Endometrium (tissue), 2 donors: ENCODE results near the gene GRIK5.
"Not testable (repeated sequence)": the region's sequence is repeated elsewhere in the genome, so short reads cannot be mapped to it uniquely, and the experiment has no call there.

ENCODE experiments used
- FAIRE-seq: peaks from 2 replicates; lab custom pipeline; 2012; peaks lifted over from hg19 to GRCh38; lab: Jason Lieb, UNC
- donor health status: control.
- donor health status: control.

GRIK5 gene

GRCh38 chr19:42069619-42070351, at the start of gene GRIK5:
GRIK5 (minus strand) TSS chr19:42070206; CDS start chr19:42065770, 4,436 bp downstream.
- FAIRE-seq: no peak

GRCh38 chr19:42117076-42117475, 47.1 kb upstream of the GRIK5 start:
- no peak for FAIRE-seq

GRCh38 chr19:42116308-42117075, 46.5 kb upstream of the GRIK5 start:
- FAIRE-seq: no peak

DNA sequence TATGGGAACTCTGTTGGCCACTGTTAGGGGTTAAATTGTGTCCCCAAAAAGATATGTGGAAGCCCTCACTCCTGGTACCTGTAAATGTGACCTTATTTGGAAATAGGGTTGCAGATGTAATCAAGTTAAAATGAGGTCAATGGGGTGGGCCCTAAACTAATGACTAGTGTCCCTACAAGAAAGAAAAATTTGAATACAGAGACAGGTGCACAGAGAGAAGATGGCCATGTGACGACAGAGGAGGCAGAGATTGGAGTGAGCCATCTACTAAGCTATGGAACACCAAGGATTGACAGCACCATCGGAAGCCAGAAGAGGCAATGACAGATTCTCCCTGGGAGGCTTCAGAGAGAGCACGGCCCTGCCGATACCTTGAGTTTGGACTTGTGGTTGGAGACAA, 45.7 kb upstream of the GRIK5 start:
- FAIRE-seq: no peak

DNA sequence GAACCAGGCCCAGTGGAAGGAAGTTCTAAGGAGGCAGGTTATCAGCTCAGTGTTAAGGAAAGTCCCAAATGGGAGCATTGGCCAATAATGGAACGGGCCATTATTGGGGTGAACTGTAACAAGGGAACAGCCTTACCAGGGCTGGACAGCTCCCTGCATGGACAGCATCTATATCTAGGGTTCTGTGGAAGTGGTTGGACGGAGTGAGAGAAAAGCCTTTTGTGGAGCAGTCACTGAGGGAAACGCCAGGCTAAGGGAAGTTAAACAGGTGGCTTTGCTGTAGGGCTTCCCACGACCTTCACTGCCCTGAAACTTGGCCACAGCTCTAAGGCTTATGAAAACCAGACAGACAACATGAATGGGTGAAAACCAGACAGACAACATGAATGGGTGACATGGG, 45.2 kb upstream of the GRIK5 start:
- FAIRE-seq: no peak

- no peak for FAIRE-seq
Measured at GRCh38 chr19:42114412-42114811, 44.4 kb upstream of the GRIK5 start.

DNA sequence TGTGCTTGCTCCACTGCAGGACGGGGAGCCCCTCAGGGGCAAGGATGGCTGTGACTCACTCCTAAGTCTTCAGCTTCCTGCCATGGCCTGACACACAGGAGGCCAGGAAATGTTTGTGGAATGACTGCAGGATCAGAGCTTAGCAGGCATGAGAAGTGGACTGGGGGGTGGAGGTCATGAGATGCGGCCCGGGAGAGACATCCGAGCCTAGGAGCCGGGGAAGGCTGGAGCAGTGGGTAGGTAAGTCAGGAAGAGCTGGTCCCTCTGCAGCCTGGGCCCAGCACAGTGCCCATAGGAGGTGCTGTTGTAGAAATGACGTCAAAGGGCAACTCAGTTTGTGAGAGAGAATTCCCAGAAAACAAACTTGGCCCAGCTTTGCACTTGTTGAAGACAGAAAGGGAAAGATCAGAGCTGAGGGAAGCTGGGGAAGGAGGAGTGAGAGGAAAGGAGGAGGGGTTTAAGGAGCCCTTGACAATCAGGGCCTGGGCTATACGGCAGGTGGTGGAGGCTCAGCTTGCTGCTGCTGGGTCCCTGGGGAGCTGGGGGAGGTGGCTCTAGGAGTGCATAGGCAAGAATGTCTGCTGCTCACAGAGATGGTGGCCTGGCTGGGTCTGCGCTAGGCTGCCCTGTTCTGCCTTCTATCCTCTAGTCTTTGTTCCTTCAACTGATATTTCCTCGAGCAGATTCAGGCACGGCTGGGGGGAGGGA, 43.8 kb upstream of the GRIK5 start:
- no peak for FAIRE-seq

- no peak for FAIRE-seq
Measured at GRCh38 chr19:42111811-42112210, 41.8 kb upstream of the GRIK5 start.

DNA sequence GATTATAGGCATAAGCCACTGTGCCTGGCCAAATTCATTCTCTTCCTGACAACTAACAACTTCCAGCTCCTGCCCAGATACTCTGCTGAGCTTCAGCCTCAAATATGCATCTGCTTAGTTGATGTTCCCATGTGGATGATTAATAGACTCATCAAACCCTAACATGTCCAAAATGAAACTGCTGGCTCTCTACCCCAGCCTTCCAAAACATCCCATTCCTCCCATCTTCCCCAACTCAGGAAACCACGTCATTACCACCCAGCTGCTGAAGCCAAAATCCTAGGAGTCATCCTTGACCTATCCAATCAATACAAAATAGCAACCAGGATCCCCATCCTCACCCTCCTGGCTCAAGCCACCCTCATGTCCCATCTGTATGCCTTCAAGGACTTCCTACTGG, 41.4 kb upstream of the GRIK5 start:
- FAIRE-seq: no peak

DNA sequence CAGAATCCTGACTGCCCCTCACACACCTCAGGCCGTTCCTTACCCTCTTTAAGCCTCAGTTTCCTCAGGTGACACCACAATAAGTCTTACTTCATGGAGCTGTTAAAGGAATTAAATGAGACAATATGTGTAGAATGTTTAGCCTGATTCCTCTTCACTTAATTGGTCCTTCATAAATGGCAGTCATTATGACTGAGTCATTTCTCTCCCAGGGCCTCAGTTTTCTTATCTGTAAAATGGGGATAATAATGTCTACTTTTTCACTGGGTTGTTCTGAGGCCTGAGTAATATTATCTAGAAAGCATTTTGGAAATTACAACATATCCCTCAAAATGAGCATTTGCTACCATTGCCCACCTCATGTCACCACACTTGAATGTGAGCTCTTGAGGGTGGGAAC, 40.7 kb upstream of the GRIK5 start:
- no peak for FAIRE-seq

DNA sequence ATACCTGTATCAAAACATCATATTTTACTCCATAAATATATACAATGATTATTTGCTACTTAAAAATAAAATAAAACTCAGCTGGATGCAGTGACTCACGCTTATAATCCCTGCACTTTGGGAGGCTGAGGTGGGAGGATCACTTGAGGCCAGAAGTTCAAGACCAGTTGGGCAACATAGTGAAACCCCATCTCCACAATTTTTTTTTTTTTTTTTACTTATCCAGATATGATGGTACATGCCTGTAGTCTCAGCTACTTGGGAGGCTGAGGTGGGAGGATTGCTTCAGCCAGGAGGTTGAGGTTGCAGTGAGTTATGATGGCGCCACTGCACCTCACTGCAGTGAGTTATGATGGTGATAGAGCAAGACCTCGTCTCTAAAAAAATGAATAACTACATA, 39.9 kb upstream of the GRIK5 start:
- no peak for FAIRE-seq

- no peak for FAIRE-seq
Measured at GRCh38 chr19:42108527-42109389, 38.8 kb upstream of the GRIK5 start.

GRCh38 chr19:42105368-42105767, 35.4 kb upstream of the GRIK5 start:
- no peak for FAIRE-seq

DNA sequence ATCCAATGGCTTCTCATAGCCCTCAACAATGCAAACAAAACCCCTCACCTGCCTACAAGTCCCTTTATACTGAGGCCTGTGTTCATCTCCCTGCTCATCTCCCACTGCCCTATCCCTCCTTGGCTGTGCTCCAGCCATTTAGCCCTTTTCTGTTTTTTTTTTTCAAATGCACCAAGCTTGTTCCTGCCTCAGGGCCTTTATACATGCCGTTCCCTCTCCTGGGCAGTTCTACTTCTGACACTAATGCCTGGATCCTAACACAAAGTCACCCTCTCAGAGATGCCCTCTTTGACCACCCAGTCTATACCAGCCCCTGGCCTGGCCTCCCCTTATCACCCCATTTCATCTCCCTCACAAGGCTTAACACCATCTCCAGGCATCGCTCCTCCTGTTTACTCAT, 32.9 kb upstream of the GRIK5 start:
- no peak for FAIRE-seq

GRCh38 chr19:42100241-42100640, 30.2 kb upstream of the GRIK5 start:
- not testable (repeated sequence) for FAIRE-seq

GRCh38 chr19:42099336-42099925, 29.4 kb upstream of the GRIK5 start:
- no peak for FAIRE-seq

GRCh38 chr19:42098781-42099180, 28.8 kb upstream of the GRIK5 start:
- no peak for FAIRE-seq

DNA sequence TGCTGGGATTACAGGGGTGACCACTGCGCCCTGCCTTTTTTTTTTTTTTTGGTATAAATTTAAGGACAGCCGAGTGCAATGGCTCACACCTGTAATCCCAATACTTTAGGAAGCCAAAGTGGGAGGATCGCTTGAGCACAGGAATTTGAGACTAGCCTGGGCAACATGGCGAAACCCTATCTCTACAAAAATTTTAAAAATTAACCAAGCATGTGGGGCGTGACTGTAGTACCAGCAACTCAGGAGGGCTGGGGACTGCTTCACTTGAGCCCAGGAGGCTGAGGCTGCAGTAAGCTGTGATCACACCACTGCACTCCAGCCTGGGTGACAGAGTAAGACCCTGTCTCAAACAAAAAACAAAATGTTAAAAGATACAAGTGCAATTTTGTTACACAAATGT, 27.5 kb upstream of the GRIK5 start:
- no peak for FAIRE-seq

DNA sequence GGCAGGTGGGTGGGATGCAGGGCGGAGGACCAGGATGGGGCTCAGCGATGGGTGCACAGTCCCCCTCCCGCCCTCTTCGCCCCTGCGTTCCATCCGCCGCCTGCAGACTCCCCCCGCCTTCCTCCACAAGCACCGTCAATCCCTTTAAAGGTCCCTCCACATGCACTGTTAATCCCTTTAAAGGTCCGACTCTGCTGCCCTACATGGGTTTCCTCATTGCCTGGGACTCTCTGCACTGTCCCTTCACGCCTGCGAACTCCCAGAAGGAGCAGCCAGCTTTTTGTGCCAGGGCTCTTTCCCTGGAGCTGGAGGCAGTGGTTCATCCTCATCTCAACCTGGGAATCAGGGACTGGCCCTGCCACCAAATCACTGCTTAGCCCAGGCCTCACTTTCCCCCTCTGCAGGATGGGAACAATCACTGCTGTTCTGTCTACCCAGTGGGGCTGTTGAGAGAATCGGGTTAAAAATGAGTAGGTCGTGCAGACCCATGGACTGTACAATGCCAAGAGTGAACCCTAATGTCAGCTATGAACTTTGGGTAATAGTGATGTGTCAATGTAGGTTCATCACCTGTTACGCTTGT, 26.3 kb upstream of the GRIK5 start:
- FAIRE-seq: no peak

- FAIRE-seq: no peak
Measured at GRCh38 chr19:42095814-42096230, 25.8 kb upstream of the GRIK5 start.

- no peak for FAIRE-seq
Measured at GRCh38 chr19:42095142-42095813, 25.3 kb upstream of the GRIK5 start.
